ENCODE measurements around the gene SUPT7L. TPM values are rescaled to one million over a fixed set of nuclear protein-coding genes. Genes with fewer than 3 reads are reported as not detected.

Gene SUPT7L
- total and polyA plus RNA-seq, 2 of the 4 experiments (the other 2 are of a cell fraction): 16.7 to 33.4 TPM

GRCh38 chr2:27680571-27680970 is 17.2 kb upstream of the SUPT7L start:
- Histone ChIP-seq H3K14ac (replicated peaks; ENCODE audit: low read depth, low read length) (no peak overlapping the region), H3K4me3 (ENCODE audit: insufficient read depth, low read depth, low read length) (no peak overlapping the region), H3K56ac (ENCODE audit: extremely low read depth, insufficient read depth, low read length) (no peak overlapping the region), H3K9me1 (ENCODE audit: insufficient read depth, low read length) (peaks cover 8% of the 10 kb centered on the region), H2BK20ac (ENCODE audit: low read depth, low read length) (no peak overlapping the region), H3K36me3 (ENCODE audit: control insufficient read depth, insufficient read depth, low read length) (peaks cover 26% of the 10 kb centered on the region), H3K27me3 (ENCODE audit: control insufficient read depth, insufficient read depth, low read length) (no peaks in the 10 kb centered on the region), H3K23ac (ENCODE audit: low read depth, low read length) (no peak overlapping the region), H4K8ac (ENCODE audit: low read depth in 2 of 2, low read length in 2 of 2) (no peak overlapping the region), H3K27ac (ENCODE audit: insufficient read depth, low read length) (no peak overlapping the region), H3K18ac (ENCODE audit: low read depth, low read length) (no peak overlapping the region), H3K4me2 (ENCODE audit: low read depth, low read length) (no peak overlapping the region), H3K4me1 (ENCODE audit: control insufficient read depth, insufficient read depth, low read length) (peaks cover 10% of the 10 kb centered on the region), H4K5ac (ENCODE audit: low read depth, low read length) (no peak overlapping the region), H3K4ac (ENCODE audit: low read depth, low read length) (no peak overlapping the region), H4K20me1 (ENCODE audit: insufficient read depth, low read length) (no peaks in the 10 kb centered on the region), H2AK9ac (replicated peaks; ENCODE audit: low read depth, low read length, poor library complexity) (no peak overlapping the region), H2BK120ac (ENCODE audit: low read depth, low read length) (no peak overlapping the region), H2BK5ac (ENCODE audit: low read depth, low read length, poor library complexity, severe bottlenecking) (no peak overlapping the region), H3K79me1 (ENCODE audit: low read depth in 1 of 2, low read length in 2 of 2) (no peaks in the 10 kb centered on the region), H3K9ac (ENCODE audit: low read depth, low read length) (no peak overlapping the region), H2AFZ (replicated peaks; ENCODE audit: low read length, poor library complexity) (no peak overlapping the region), H2AK5ac (ENCODE audit: low read depth, low read length) (no peak overlapping the region), H4K91ac (ENCODE audit: insufficient read depth, low read depth, low read length) (no peak overlapping the region), H2BK15ac (ENCODE audit: low read depth, low read length) (no peak overlapping the region), H3K9me3 (ENCODE audit: control insufficient read depth, insufficient read depth, low read length) (no peaks in the 10 kb centered on the region)
- dilution Hi-C loops (cut with HindIII; ENCODE audit: low sequenced_read_pairs, unreplicated experiment) (no loop called here), in situ Hi-C loops (cut with MboI; ENCODE audit: low sequenced_read_pairs) (no loop called here), intact Hi-C loops (cut with micrococcal nuclease) (loop anchor here (5.0 kb wide), 1 partner anchor 273 kb away; the partner anchor contains the start of gene PPM1G)
- ChIA-PET CTCF (no interaction called here), POLR2A (ENCODE audit: unreplicated experiment) (interaction anchor here (0.7 kb wide), 1 partner anchor 13 kb away, joined by 12 read pairs; no protein-coding TSS in a partner anchor)
- no CpG with 5 or more reads among the region's 2 CpGs for WGBS, 2 experiments (ENCODE audit: extremely low coverage in 2 of 2, insufficient read length in 1 of 2)
- DNase-seq (no peak), ATAC-seq (ENCODE audit: low read depth) (no peak)
- TF ChIP-seq RAD21 (IDR thresholded peaks at IDR 0.05; ENCODE audit: low read length): no peak
- no TSS peak for BruUV-seq (replicated peaks)
